ENCODE measurements around the gene CPNE9. TPM values are rescaled to one million over a fixed set of nuclear protein-coding genes. Genes with fewer than 3 reads are reported as not detected.
A peak's percentile ranks its signal among the peaks of the same experiment; 100 is the strongest.

The CPNE9 gene
- total and polyA plus RNA-seq, 2 experiments from 2014 or later, result 7.0 to 8.8 TPM

GRCh38 chr3:9727041-9727595 is 23.5 kb downstream of the CPNE9 start:
- H3K9me3 Mint-ChIP-seq, result no peaks in the 10 kb centered on the region
- Histone ChIP-seq H3K27me3 (ENCODE audit: insufficient read depth) (no peaks in the 10 kb centered on the region), H3K36me3 (ENCODE audit: insufficient read depth) (no peaks in the 10 kb centered on the region), H3K4me2 (peak overlapping the region; percentile 70), H3K27ac (ENCODE audit: low read depth) (no peak overlapping the region), H3K4me1 (ENCODE audit: insufficient read depth) (peaks cover 7% of the 10 kb centered on the region), H4K20me1 (replicated peaks; ENCODE audit: insufficient read depth) (no peaks in the 10 kb centered on the region), H2AFZ (peak overlapping the region; percentile 48; the same call in 1 of the 2 replicates), H3K79me2 (replicated peaks; ENCODE audit: insufficient read depth) (peaks cover 4% of the 10 kb centered on the region), H3K9me2 (ENCODE audit: insufficient read depth) (no peaks in the 10 kb centered on the region), H3K4me3 (peak overlapping the region; percentile 45), H3F3A (replicated peaks; ENCODE audit: low read depth) (0 out of 2 replicates have a peak, but pooled peaks cover 8% of the 10 kb centered on the region)
- ATAC-seq (peak; percentile 63), DNase-seq (ENCODE audit: low spot score) (peak; percentile 93)
- no peak for TF ChIP-seq NANOG (IDR thresholded peaks at IDR 0.05; ENCODE audit: borderline replicate concordance)
- TF ChIP-seq ETS1 (IDR thresholded peaks at IDR 0.05), result no peak
- TF ChIP-seq CREB1 (CRISPR knock-in tag; IDR thresholded peaks at IDR 0.05; ENCODE audit: low read depth), result peak; percentile 82
- TF ChIP-seq POLR2AphosphoS5 (IDR thresholded peaks at IDR 0.05; ENCODE audit: low read depth), result no peak
- peak; percentile 93 for TF ChIP-seq CTCF (conservative IDR thresholded peaks at IDR 0.05; ENCODE audit: low read depth in 2 of 2)
- no peak for TF ChIP-seq ZNF331 (CRISPR knock-in tag; IDR thresholded peaks at IDR 0.05; ENCODE audit: low read depth)
- TF ChIP-seq ZNF114 (CRISPR knock-in tag; IDR thresholded peaks at IDR 0.05), result no peak
- TF ChIP-seq STAT1 (IDR thresholded peaks at IDR 0.05; ENCODE audit: unreplicated experiment), result no peak
- TF ChIP-seq REST (IDR thresholded peaks at IDR 0.05; ENCODE audit: unreplicated experiment), result no peak
- TF ChIP-seq EZH2 (IDR thresholded peaks at IDR 0.05; ENCODE audit: low read depth, unreplicated experiment), result no peak
- no peak for TF ChIP-seq ZNF462 (CRISPR knock-in tag; IDR thresholded peaks at IDR 0.05)
- TF ChIP-seq JUNB (IDR thresholded peaks at IDR 0.05; ENCODE audit: unreplicated experiment), result no peak
- no peak for TF ChIP-seq EZH2phosphoT487 (IDR thresholded peaks at IDR 0.05; ENCODE audit: unreplicated experiment)
- H3K27ac Mint-ChIP-seq, result peak overlapping the region; percentile 52; the same call in 1 of the 2 replicates
- peak overlapping the region; percentile 68 for H3K4me3 Mint-ChIP-seq
- H3K27me3 Mint-ChIP-seq (ENCODE audit: insufficient read depth, low read depth, poor library complexity), result peaks cover 6% of the 10 kb centered on the region
- no peaks in the 10 kb centered on the region; the same call in 2 of the 3 replicates for H3K36me3 Mint-ChIP-seq (ENCODE audit: low read depth)
- peaks cover 26% of the 10 kb centered on the region for H3K4me1 Mint-ChIP-seq
